HepG2 (cell line): Measurements from ENCODE around the gene GGTLC3. TPM values are rescaled to one million over a fixed set of nuclear protein-coding genes. Genes with fewer than 3 reads are reported as not detected.
"Not testable (repeated sequence)": the region's sequence is repeated elsewhere in the genome, so short reads cannot be mapped to it uniquely, and the experiment has no call there.

Experiments used
- ATAC-seq: fragments of 200-7000 bp; cut with Tn5 transposase; 3 replicates; pipeline ENCODE4 v1.9.1; 2020; ENCODE audit warnings: mild to moderate bottlenecking, moderate library complexity
- BruUV-seq: library from RNA; stranded (reverse); fragments of 400-500 nt; replicated peaks from 2 replicates; lab custom pipeline; 2021; lab: Mats Ljungman, UMichigan
- CTCF ChIA-PET: fragments of 300-600 bp; formaldehyde crosslinking; extraction: SDS; loops from one replicate; lab custom pipeline; 2021; ENCODE audit warnings: low total read pairs, inconsistent platforms, low intra/inter-chr PET ratio; lab: Yijun Ruan, JAX
- POLR2A ChIA-PET: fragments of 350-600 bp; sonication (Branson Sonifier 250); formaldehyde crosslinking; loops from one replicate; lab custom pipeline; 2020; ENCODE audit warnings: antibody characterized with exemption, inconsistent platforms; lab: Yijun Ruan, JAX
- DNase-seq: peaks from one replicate; pipeline ENCODE4 v3.0.0-alpha.2; 2015; ENCODE audit warnings: low spot score
- FAIRE-seq: peaks from 3 replicates; lab custom pipeline; 2011; peaks lifted over from hg19 to GRCh38; lab: Jason Lieb, UNC
- H2AFZ ChIP-seq: one replicate; pipeline ENCODE4 v1.6.1; 2011; ENCODE audit warnings: low read length, inconsistent platforms
- H3K27ac ChIP-seq: fragments of 300-600 bp; 3 replicates; pipeline ENCODE4 v1.8.0; 2011; ENCODE audit warnings: mixed run types, mild to moderate bottlenecking, mixed read lengths, low read length, inconsistent platforms; ENCODE audit not compliant: insufficient read depth; ENCODE audit errors: extremely low read length
- H3K27me3 ChIP-seq, 2 experiments: fragments of 200-600 bp in 1 of 2; 2 replicates in 1 of 2; 3 replicates in 1 of 2; pipeline versions ENCODE4 v1.6.0 to v1.8.0; 2011; ENCODE audit warnings: low read length in 2 of 2, mild to moderate bottlenecking in 2 of 2, moderate library complexity in 2 of 2, inconsistent platforms in 1 of 2; ENCODE audit not compliant: insufficient read depth in 2 of 2, control insufficient read depth in 1 of 2
- H3K36me3 ChIP-seq, 2 experiments: fragments of 200-600 bp in 1 of 2; replicated peaks in 1 of 2; 2 replicates in 1 of 2; 3 replicates in 1 of 2; pipeline versions ENCODE4 v1.5.1 to v1.8.0; 2011; ENCODE audit warnings: low read length in 2 of 2, inconsistent platforms in 1 of 2; ENCODE audit not compliant: insufficient read depth in 2 of 2, control insufficient read depth in 1 of 2
- H3K4me1 ChIP-seq: 2 replicates; pipeline ENCODE4 v1.5.1; 2012; ENCODE audit warnings: low read length, inconsistent platforms; ENCODE audit not compliant: insufficient read depth
- H3K4me2 ChIP-seq: 2 replicates; pipeline ENCODE4 v1.6.0; 2011; ENCODE audit warnings: low read depth, low read length, inconsistent platforms
- H3K4me3 ChIP-seq, 3 experiments: fragments of 200-600 bp in 1 of 3; sonication (generic), shearing (Covaris generic) in 1 of 3; replicated peaks in 1 of 3; 2 replicates each; pipeline ENCODE4 v1.5.1; 2011 to 2016; ENCODE audit warnings: low read length in 3 of 3, inconsistent platforms in 2 of 3, low read depth in 2 of 3, mild to moderate bottlenecking in 2 of 3, control low read depth in 1 of 3, mixed read lengths in 1 of 3; ENCODE audit not compliant: insufficient read depth in 1 of 3
- H3K79me2 ChIP-seq: one replicate; pipeline ENCODE4 v1.6.1; 2011; ENCODE audit warnings: low read length, inconsistent platforms; ENCODE audit not compliant: insufficient read depth
- H3K9ac ChIP-seq: 2 replicates; pipeline ENCODE4 v1.6.0; 2011; ENCODE audit warnings: mild to moderate bottlenecking, low read depth, low read length, inconsistent platforms; ENCODE audit not compliant: insufficient read depth
- H3K9me3 ChIP-seq: 2 replicates; pipeline ENCODE4 v1.5.1; 2012; ENCODE audit warnings: mild to moderate bottlenecking, low read length
- H4K20me1 ChIP-seq: 2 replicates; pipeline ENCODE4 v1.6.0; 2011; ENCODE audit warnings: inconsistent platforms, mild to moderate bottlenecking, low read length, moderate library complexity; ENCODE audit not compliant: insufficient read depth
- ARID4A ChIP-seq: sonication (generic); formaldehyde crosslinking; IDR thresholded peaks from 2 replicates; pipeline ENCODE4 v1.5.0; 2020; ENCODE audit warnings: mild to moderate bottlenecking, missing genetic modification reagents, borderline replicate concordance
- HDAC1 ChIP-seq: sonication (generic); formaldehyde crosslinking; IDR thresholded peaks from 2 replicates; pipeline ENCODE4 v1.5.1; 2020; ENCODE audit warnings: mild to moderate bottlenecking, missing genetic modification reagents
- KDM2A ChIP-seq: sonication (generic); formaldehyde crosslinking; IDR thresholded peaks from 2 replicates; pipeline ENCODE4 v1.4.0; 2020; ENCODE audit warnings: low read depth, missing genetic modification reagents, borderline replicate concordance
- KDM5B ChIP-seq: sonication (generic); formaldehyde crosslinking; IDR thresholded peaks from 2 replicates; pipeline ENCODE4 v1.4.0; 2020; ENCODE audit warnings: missing genetic modification reagents, mild to moderate bottlenecking, borderline replicate concordance
- ZBTB14 ChIP-seq: sonication (generic); formaldehyde crosslinking; IDR thresholded peaks from 2 replicates; pipeline ENCODE4 v1.4.0; 2020; ENCODE audit warnings: missing genetic modification reagents
- ZNF687 ChIP-seq: sonication (generic); formaldehyde crosslinking; IDR thresholded peaks from 2 replicates; pipeline ENCODE4 v1.5.1; 2020; ENCODE audit warnings: mild to moderate bottlenecking, missing genetic modification reagents, moderate library complexity
- WGBS: methylation state at CpG from one replicate; pipeline ENCODE4 v1.1.6; 2017; ENCODE audit warnings: low lambda C conversion rate; 5-methylcytosine and 5-hydroxymethylcytosine counted together
- in situ Hi-C: cut with HindIII; loops from 2 replicates; pipeline ENCODE4 v1.10.0; 2017; ENCODE audit warnings: low pct_unique_long_range_greater_than_20kb; ENCODE audit not compliant: extremely low pct_ligation_motif_present
- intact Hi-C: fragments of 100-400 bp; cut with micrococcal nuclease; formaldehyde crosslinking; loops from one replicate; pipeline ENCODE4 v1.10.0; 2022; ENCODE audit not compliant: unreplicated experiment
- polyA plus RNA-seq, 8 experiments: library from polyadenylated mRNA; depleted of rRNA in 3 of 8; stranded (reverse) in 7 of 8; unstranded in 1 of 8; fragments of >200 nt; fragmentation: Illumina TruSeq in 4 of 8; extraction: Trizol in 4 of 8; gene quantifications; 2 replicates each; pipeline versions ENCODE4 v1.2.1 to v1.2.3, GENCODE V29; 2011 to 2016; ENCODE audit warnings: low read depth in 4 of 8, missing spikeins in 1 of 8, mixed read lengths in 1 of 8; ENCODE audit not compliant: insufficient read depth in 1 of 8
- total RNA-seq, 5 experiments: library from RNA; depleted of rRNA; stranded (reverse); fragments of >200 nt; fragmentation: Illumina TruSeq; extraction: Trizol; gene quantifications; 2 replicates each; pipeline ENCODE4 v1.2.3, GENCODE V29; 2016; ENCODE audit warnings: low read depth in 1 of 5
- TF ChIP-seq, protein P1 (sequence below): sonication (generic); formaldehyde crosslinking; IDR thresholded peaks from 2 replicates; pipeline ENCODE4 v1.4.0; 2020; ENCODE audit warnings: mild to moderate bottlenecking, missing genetic modification reagents

GGTLC3 gene
- total and polyA plus RNA-seq, 2 of the 13 experiments (the other 11 are each of a cell fraction or from before 2014, with no cell fraction given), result 0.12 TPM; not detected in 1

DNA sequence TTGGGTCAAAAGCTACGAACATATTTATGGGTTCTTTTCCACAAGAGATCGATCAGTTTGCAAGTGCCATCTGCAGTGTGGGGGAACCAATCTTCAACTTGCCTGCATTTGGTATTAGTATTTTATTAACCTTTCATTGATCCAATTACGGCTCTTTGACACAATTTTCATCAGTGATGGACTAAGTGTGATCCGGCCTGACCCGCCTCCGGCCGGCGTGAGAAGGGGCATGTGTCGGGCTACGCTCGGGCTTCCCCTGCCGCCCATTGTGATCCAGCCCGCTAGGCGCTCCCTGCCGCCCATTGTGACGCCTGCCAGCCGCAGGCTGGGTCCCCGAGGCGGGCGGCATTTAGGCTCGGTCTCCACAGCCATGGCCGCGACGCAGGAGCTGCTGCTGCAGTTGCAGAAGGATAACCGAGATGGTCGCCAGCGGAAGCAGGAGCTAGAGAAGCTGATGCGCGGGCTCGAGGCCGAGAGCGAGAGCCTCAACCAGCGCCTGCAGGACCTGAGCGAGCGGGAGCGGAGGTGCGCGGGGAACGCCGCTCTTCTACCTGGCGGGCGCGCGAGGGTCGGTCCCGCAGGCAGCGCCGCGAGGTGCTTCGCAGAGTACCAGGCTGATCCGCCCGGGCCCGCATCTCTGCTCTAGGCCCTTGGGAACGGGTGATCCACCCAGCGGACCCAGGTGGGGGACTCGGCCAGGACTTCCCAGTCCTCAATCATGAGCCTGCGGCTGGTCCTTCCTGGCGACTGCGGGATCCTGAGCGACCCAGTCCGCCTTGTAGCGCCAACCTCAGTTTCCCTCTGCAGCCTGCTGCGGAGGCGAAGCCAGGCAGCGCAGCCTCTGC, 10.0 kb upstream of the GGTLC3 start, which contains the start of gene TMEM191B:
Gene TMEM191B, plus strand, starts transcription at position 51 of the 845 bp plus-strand sequence. Its CDS starts 179 bp downstream, at position 230.
- H3K79me2 ChIP-seq, intact Hi-C loops, H3K27ac ChIP-seq, H2AFZ ChIP-seq, H3K27me3 ChIP-seq, CTCF ChIA-PET, BruUV-seq, POLR2A ChIA-PET, H3K9me3 ChIP-seq, H3K9ac ChIP-seq, H3K36me3 ChIP-seq, H4K20me1 ChIP-seq, H3K4me1 ChIP-seq, FAIRE-seq, in situ Hi-C loops, DNase-seq: not testable (repeated sequence)
- peak within 1 kb of the TSS in 2 of 3 experiments; percentile 42 to 46; a peak in 3 of 6 replicates for H3K4me3 ChIP-seq
- H3K4me2 ChIP-seq, result peak within 1 kb of the TSS; percentile 32; the same call in 1 of the 2 replicates
- WGBS, result 0% methylated on average over 2 of the region's 65 CpGs
- ATAC-seq, result peak; percentile 58
- peak; percentile 41; the same call in 1 of the 2 replicates for TF ChIP-seq KDM2A
- TF ChIP-seq HDAC1 (CRISPR knock-in tag), result 0 out of 2 replicates have a peak, but pooled peaks have one; percentile 8
- TF ChIP-seq ZNF687, result peak; percentile 58
- TF ChIP-seq, protein P1, sequence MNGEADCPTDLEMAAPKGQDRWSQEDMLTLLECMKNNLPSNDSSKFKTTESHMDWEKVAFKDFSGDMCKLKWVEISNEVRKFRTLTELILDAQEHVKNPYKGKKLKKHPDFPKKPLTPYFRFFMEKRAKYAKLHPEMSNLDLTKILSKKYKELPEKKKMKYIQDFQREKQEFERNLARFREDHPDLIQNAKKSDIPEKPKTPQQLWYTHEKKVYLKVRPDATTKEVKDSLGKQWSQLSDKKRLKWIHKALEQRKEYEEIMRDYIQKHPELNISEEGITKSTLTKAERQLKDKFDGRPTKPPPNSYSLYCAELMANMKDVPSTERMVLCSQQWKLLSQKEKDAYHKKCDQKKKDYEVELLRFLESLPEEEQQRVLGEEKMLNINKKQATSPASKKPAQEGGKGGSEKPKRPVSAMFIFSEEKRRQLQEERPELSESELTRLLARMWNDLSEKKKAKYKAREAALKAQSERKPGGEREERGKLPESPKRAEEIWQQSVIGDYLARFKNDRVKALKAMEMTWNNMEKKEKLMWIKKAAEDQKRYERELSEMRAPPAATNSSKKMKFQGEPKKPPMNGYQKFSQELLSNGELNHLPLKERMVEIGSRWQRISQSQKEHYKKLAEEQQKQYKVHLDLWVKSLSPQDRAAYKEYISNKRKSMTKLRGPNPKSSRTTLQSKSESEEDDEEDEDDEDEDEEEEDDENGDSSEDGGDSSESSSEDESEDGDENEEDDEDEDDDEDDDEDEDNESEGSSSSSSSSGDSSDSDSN (CRISPR knock-in tag), result peak; percentile 44; the same call in 1 of the 2 replicates
- TF ChIP-seq KDM5B (CRISPR knock-in tag), result 0 out of 2 replicates have a peak, but pooled peaks have one; percentile 30
- peak; percentile 18; the same call in 1 of the 2 replicates for TF ChIP-seq ARID4A (CRISPR knock-in tag)
- peak; percentile 82 for TF ChIP-seq ZBTB14 (CRISPR knock-in tag)
